DND-41 (cell line): ENCODE results near the gene ACOXL.

ENCODE experiments used
- ATAC-seq: fragments of 200-7000 bp; cut with Tn5 transposase; 3 replicates; pipeline ENCODE4 v1.9.1; 2021; ENCODE audit warnings: low read depth; ENCODE audit not compliant: insufficient read depth
- DNase-seq: peaks from one replicate; pipeline ENCODE4 v3.0.0-alpha.2; 2020
- H2AFZ ChIP-seq: 2 replicates; pipeline ENCODE4 v1.6.0; 2012; ENCODE audit warnings: low read depth, low read length
- H3K27ac ChIP-seq: 2 replicates; pipeline ENCODE4 v1.5.1; 2012; ENCODE audit warnings: low read length, inconsistent platforms
- H3K27me3 ChIP-seq: fragments of 200-600 bp; sonication (generic); 2 replicates; pipeline ENCODE4 v1.6.0; 2012; ENCODE audit warnings: low read length, mild to moderate bottlenecking, inconsistent platforms; ENCODE audit not compliant: insufficient read depth, poor library complexity
- H3K36me3 ChIP-seq: 2 replicates; pipeline ENCODE4 v1.5.1; 2012; ENCODE audit warnings: low read length, inconsistent platforms; ENCODE audit not compliant: insufficient read depth
- H3K4me1 ChIP-seq: 2 replicates; pipeline ENCODE4 v1.5.1; 2012; ENCODE audit warnings: mild to moderate bottlenecking, low read length; ENCODE audit not compliant: insufficient read depth
- H3K4me2 ChIP-seq: 2 replicates; pipeline ENCODE4 v1.6.0; 2012; ENCODE audit warnings: mild to moderate bottlenecking, moderate library complexity, low read length, inconsistent platforms; ENCODE audit not compliant: insufficient read depth
- H3K4me3 ChIP-seq, 2 experiments: fragments of 200-600 bp in 1 of 2; shearing (Covaris generic) in 1 of 2; 2 replicates each; pipeline ENCODE4 v1.5.1; 2012 to 2016; ENCODE audit warnings: inconsistent platforms in 2 of 2, low read length in 2 of 2, mild to moderate bottlenecking in 2 of 2, low read depth in 1 of 2, moderate library complexity in 1 of 2
- H3K79me2 ChIP-seq: 2 replicates; pipeline ENCODE4 v1.6.0; 2012; ENCODE audit warnings: low read length, inconsistent platforms; ENCODE audit not compliant: insufficient read depth
- H3K9ac ChIP-seq: 2 replicates; pipeline ENCODE4 v1.6.0; 2012; ENCODE audit warnings: low read depth, mild to moderate bottlenecking, inconsistent platforms, low read length, moderate library complexity
- H3K9me3 ChIP-seq: 2 replicates; pipeline ENCODE4 v1.5.1; 2012; ENCODE audit warnings: low read length, moderate library complexity, mild to moderate bottlenecking, inconsistent platforms; ENCODE audit not compliant: insufficient read depth, severe bottlenecking
- H4K20me1 ChIP-seq: 2 replicates; pipeline ENCODE4 v1.6.0; 2012; ENCODE audit warnings: low read length; ENCODE audit not compliant: insufficient read depth
- CTCF ChIP-seq: IDR thresholded peaks from 2 replicates; pipeline ENCODE4 v1.5.1; 2012; ENCODE audit warnings: borderline replicate concordance, low read length, moderate library complexity, mild to moderate bottlenecking; ENCODE audit not compliant: poor library complexity, severe bottlenecking; ENCODE audit errors: extremely low read depth
- EZH2 ChIP-seq: IDR thresholded peaks from 3 replicates; pipeline ENCODE4 v1.6.1; 2012; ENCODE audit warnings: borderline replicate concordance, low read depth, mild to moderate bottlenecking, moderate library complexity, low read length, inconsistent platforms; ENCODE audit not compliant: severe bottlenecking

Gene ACOXL

GRCh38 chr2:111105926-111106325 is 373.6 kb downstream of the ACOXL start:
- H3K79me2 ChIP-seq: no peaks in the 10 kb centered on the region
- ATAC-seq: no peak
- no peak for DNase-seq
- no peaks in the 10 kb centered on the region for H3K9me3 ChIP-seq
- no peak overlapping the region for H3K4me2 ChIP-seq
- no peak overlapping the region for H3K9ac ChIP-seq
- no peaks in the 10 kb centered on the region for H3K27me3 ChIP-seq
- no peak overlapping the region for H3K27ac ChIP-seq
- no peak overlapping the region for H3K4me3 ChIP-seq
- H3K4me1 ChIP-seq: peaks cover 4% of the 10 kb centered on the region
- no peaks in the 10 kb centered on the region for H3K36me3 ChIP-seq
- no peaks in the 10 kb centered on the region for H4K20me1 ChIP-seq
- TF ChIP-seq CTCF (no peak), EZH2 (no peak)
- H2AFZ ChIP-seq: no peak overlapping the region

- ATAC-seq: no peak
- no peak for DNase-seq
- no peaks in the 10 kb centered on the region for H3K27me3 ChIP-seq
- H3K27ac ChIP-seq: no peak overlapping the region
- H3K9me3 ChIP-seq: no peaks in the 10 kb centered on the region
- no peak overlapping the region for H3K4me3 ChIP-seq
- H3K9ac ChIP-seq: no peak overlapping the region
- no peaks in the 10 kb centered on the region for H4K20me1 ChIP-seq
- no peak for TF ChIP-seq CTCF
- no peak for TF ChIP-seq EZH2
- H2AFZ ChIP-seq: no peak overlapping the region
- no peaks in the 10 kb centered on the region for H3K79me2 ChIP-seq
- H3K4me2 ChIP-seq: no peak overlapping the region
- H3K4me1 ChIP-seq: peaks cover 10% of the 10 kb centered on the region
- no peaks in the 10 kb centered on the region for H3K36me3 ChIP-seq
These were observed 374.3 kb downstream of the ACOXL start for GRCh38 chr2:111106706-111107105.

- H3K4me2 ChIP-seq: no peak overlapping the region
- H4K20me1 ChIP-seq: no peaks in the 10 kb centered on the region
- no peak for ATAC-seq
- H3K4me1 ChIP-seq: peaks cover 12% of the 10 kb centered on the region
- no peak overlapping the region for H2AFZ ChIP-seq
- no peak overlapping the region for H3K27ac ChIP-seq
- H3K79me2 ChIP-seq: no peaks in the 10 kb centered on the region
- no peaks in the 10 kb centered on the region for H3K9me3 ChIP-seq
- no peaks in the 10 kb centered on the region for H3K36me3 ChIP-seq
- H3K4me3 ChIP-seq: no peak overlapping the region
- DNase-seq: no peak
- no peaks in the 10 kb centered on the region for H3K27me3 ChIP-seq
- no peak overlapping the region for H3K9ac ChIP-seq
- no peak for TF ChIP-seq EZH2
- no peak for TF ChIP-seq CTCF
These were observed 376.4 kb downstream of the ACOXL start for GRCh38 chr2:111108745-111109271.

- no peaks in the 10 kb centered on the region for H3K9me3 ChIP-seq
- H3K4me2 ChIP-seq: no peak overlapping the region
- H3K9ac ChIP-seq: no peak overlapping the region
- H3K27me3 ChIP-seq: no peaks in the 10 kb centered on the region
- H2AFZ ChIP-seq: no peak overlapping the region
- no peak overlapping the region for H3K4me3 ChIP-seq
- TF ChIP-seq EZH2 (no peak), CTCF (no peak)
- H3K79me2 ChIP-seq: no peaks in the 10 kb centered on the region
- no peak for DNase-seq
- H3K27ac ChIP-seq: no peak overlapping the region
- ATAC-seq: peak; percentile 66
- no peaks in the 10 kb centered on the region for H4K20me1 ChIP-seq
- no peaks in the 10 kb centered on the region for H3K36me3 ChIP-seq
- H3K4me1 ChIP-seq: peaks cover 12% of the 10 kb centered on the region
These were observed 378.9 kb downstream of the ACOXL start for GRCh38 chr2:111111101-111111755.
